ENCODE data around the gene ZBTB45.

- TF ChIP-seq, protein P1, sequence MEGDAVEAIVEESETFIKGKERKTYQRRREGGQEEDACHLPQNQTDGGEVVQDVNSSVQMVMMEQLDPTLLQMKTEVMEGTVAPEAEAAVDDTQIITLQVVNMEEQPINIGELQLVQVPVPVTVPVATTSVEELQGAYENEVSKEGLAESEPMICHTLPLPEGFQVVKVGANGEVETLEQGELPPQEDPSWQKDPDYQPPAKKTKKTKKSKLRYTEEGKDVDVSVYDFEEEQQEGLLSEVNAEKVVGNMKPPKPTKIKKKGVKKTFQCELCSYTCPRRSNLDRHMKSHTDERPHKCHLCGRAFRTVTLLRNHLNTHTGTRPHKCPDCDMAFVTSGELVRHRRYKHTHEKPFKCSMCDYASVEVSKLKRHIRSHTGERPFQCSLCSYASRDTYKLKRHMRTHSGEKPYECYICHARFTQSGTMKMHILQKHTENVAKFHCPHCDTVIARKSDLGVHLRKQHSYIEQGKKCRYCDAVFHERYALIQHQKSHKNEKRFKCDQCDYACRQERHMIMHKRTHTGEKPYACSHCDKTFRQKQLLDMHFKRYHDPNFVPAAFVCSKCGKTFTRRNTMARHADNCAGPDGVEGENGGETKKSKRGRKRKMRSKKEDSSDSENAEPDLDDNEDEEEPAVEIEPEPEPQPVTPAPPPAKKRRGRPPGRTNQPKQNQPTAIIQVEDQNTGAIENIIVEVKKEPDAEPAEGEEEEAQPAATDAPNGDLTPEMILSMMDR (IDR thresholded peaks at IDR 0.05; ENCODE audit: low read depth, low read length): no peak
- TF ChIP-seq POLR2A (IDR thresholded peaks at IDR 0.05; ENCODE audit: extremely low read depth, insufficient read length): no peak
- TF ChIP-seq, protein P2, sequence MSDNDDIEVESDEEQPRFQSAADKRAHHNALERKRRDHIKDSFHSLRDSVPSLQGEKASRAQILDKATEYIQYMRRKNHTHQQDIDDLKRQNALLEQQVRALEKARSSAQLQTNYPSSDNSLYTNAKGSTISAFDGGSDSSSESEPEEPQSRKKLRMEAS (IDR thresholded peaks at IDR 0.05; ENCODE audit: low read depth, low read length): no peak
Observed at GRCh38 chr19:58549664-58550361, 30.2 kb upstream of the ZBTB45 start.

All from NB4 (cell line).